Fibroblast of lung (primary cell): Measurements from ENCODE around the gene MAP6.

ENCODE experiments used
- EZH2 ChIP-seq: IDR thresholded peaks from 2 replicates; pipeline ENCODE4 v1.5.1; 2012; ENCODE audit warnings: low read length, control low read depth, mild to moderate bottlenecking; ENCODE audit errors: missing control alignments
- TF ChIP-seq, protein P1 (sequence below), 2 donors: IDR thresholded peaks in 1 of 2; conservative IDR thresholded peaks in 1 of 2; 1 replicate in 1 of 2; 2 replicates in 1 of 2; pipeline ENCODE4 v1.5.1; 2011 to 2012; ENCODE audit warnings: low read length in 2 of 2, control low read depth in 1 of 2, inconsistent platforms in 1 of 2, low read depth in 1 of 2, mild to moderate bottlenecking in 1 of 2

GRCh38 chr11:75665126-75665525, 3.7 kb downstream of the MAP6 start:
- TF ChIP-seq, protein P1, sequence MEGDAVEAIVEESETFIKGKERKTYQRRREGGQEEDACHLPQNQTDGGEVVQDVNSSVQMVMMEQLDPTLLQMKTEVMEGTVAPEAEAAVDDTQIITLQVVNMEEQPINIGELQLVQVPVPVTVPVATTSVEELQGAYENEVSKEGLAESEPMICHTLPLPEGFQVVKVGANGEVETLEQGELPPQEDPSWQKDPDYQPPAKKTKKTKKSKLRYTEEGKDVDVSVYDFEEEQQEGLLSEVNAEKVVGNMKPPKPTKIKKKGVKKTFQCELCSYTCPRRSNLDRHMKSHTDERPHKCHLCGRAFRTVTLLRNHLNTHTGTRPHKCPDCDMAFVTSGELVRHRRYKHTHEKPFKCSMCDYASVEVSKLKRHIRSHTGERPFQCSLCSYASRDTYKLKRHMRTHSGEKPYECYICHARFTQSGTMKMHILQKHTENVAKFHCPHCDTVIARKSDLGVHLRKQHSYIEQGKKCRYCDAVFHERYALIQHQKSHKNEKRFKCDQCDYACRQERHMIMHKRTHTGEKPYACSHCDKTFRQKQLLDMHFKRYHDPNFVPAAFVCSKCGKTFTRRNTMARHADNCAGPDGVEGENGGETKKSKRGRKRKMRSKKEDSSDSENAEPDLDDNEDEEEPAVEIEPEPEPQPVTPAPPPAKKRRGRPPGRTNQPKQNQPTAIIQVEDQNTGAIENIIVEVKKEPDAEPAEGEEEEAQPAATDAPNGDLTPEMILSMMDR (conservative IDR thresholded peaks at IDR 0.05 in 1 of 2, IDR thresholded peaks at IDR 0.05 in 1 of 2; ENCODE audit: low read depth in 1 of 2, low read length in 2 of 2) = no peak
- TF ChIP-seq EZH2 = no peak
